ENCODE results near the gene DAAM1.

DAAM1 gene

GRCh38 chr14:59314953-59315599 lies 126.6 kb downstream of the DAAM1 start:
- DNase-seq (ENCODE audit: low read depth in 2 of 2) = no peak

GRCh38 chr14:59316151-59316830 lies 127.8 kb downstream of the DAAM1 start:
- no peak for DNase-seq (ENCODE audit: low read depth in 2 of 2)

GRCh38 chr14:59317346-59317745 lies 128.9 kb downstream of the DAAM1 start:
- DNase-seq (ENCODE audit: low read depth in 2 of 2) = no peak

GRCh38 chr14:59317798-59318505 lies 129.5 kb downstream of the DAAM1 start:
- no peak for DNase-seq (ENCODE audit: low read depth in 2 of 2)

DNA sequence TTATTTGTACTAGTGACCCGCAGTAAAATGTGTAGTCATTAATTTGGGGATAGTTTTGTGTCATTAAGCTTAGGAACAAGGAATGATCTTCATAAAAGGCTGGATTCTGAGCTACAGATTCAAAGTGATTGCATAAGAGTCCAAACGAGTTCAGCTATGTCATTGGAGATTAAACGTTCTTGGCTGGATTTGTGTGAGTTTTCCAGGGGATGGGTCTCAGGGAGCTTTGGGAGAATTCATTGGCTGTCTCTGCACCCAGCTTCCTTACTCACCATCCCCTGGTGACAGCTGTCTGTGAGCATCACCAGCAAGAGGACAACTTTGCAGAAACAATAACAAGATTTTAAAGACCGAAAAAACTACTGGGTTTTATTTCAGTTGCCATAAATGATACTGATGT lies 130.4 kb downstream of the DAAM1 start:
- no peak for DNase-seq (ENCODE audit: low read depth in 2 of 2)

DNA sequence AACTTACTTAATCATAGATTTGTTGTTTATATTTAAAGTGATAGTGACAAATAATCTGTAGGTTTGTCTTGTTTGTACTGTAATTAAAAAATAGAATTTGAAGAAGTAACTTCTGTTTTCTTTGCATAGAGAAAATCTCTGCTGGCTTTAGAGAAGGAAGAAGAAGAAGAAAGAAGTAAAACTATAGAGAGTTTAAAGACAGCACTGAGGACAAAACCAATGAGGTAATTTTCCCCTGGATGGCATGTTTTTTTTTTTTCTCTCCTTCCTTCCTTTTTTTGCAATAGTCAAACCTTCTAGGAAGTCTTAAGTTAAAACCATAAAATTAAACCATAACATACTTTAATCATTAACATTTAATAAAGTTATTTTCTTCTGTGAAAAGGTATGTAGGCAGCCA lies 131.9 kb downstream of the DAAM1 start:
- DNase-seq (ENCODE audit: low read depth in 2 of 2) = no peak

- no peak for DNase-seq (ENCODE audit: low read depth in 2 of 2)
Observed at GRCh38 chr14:59320763-59321625, 132.5 kb downstream of the DAAM1 start.

DNA sequence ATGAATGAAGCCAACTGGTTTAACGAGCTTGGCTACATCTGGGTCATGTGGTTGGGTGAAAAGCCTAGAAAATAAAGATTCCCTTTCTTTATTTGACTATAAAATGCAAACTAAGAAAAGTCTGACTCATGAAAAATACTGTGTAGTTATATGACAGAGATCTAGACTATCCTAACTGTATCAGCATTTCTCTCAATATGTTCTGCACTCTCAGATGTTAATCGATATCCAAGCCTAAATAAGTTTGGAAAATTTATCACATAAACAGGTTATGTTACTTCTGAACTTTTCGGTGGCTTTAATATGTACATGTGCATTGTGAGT lies 133.1 kb downstream of the DAAM1 start:
- no peak for DNase-seq (ENCODE audit: low read depth in 2 of 2)

DNA sequence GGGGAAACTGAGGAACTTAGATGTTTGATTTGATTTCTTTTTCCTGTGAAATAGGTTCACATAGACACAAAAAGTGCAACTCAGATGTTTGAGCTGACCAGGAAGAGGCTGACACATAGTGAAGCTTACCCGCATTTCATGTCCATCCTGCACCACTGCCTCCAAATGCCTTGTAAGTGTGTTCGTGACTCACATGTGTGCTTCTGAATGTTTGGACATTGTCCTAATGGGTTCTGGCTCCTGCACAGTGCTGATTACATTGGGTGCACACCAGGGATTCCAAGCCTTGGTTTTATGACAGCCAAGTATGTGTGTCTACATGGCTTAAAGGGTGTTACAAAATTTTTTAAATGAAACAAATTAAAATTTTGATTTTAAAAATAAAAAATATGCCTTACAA lies 137.4 kb downstream of the DAAM1 start:
- DNase-seq (ENCODE audit: low read depth in 2 of 2) = no peak

GRCh38 chr14:59328454-59328853 lies 140.0 kb downstream of the DAAM1 start:
- no peak for DNase-seq (ENCODE audit: low read depth in 2 of 2)

DNA sequence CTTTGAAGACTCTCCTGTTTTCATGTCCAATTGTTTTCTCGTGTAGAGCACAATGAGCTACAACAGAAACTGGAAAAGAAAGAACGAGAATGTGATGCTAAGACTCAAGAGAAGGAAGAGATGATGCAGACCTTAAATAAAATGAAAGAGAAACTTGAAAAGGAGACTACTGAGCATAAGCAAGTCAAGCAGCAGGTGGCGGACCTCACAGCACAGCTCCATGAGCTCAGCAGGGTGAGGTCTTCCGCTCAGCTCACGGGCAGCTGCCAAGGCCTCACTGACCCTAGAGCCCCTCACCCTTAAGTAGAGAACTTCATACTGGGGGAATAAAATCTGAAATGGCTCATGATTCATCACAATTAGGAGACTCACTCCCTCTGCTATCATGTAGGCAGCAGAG lies 142.0 kb downstream of the DAAM1 start:
- no peak for DNase-seq (ENCODE audit: low read depth in 2 of 2)

DNA sequence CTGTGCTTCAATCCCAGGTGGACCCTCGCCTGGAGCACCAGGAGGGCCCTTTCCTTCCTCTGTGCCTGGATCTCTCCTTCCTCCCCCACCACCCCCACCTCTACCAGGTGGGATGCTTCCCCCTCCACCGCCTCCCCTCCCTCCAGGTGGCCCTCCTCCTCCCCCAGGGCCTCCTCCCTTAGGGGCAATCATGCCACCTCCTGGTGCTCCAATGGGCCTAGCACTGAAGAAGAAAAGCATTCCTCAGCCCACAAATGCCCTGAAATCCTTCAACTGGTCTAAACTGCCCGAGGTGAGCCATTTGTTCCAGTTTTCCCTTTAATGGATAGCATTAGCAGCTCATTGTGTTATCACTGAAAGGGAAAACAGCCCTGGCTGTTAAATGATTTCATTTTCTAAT lies 142.8 kb downstream of the DAAM1 start:
- no peak for DNase-seq (ENCODE audit: low read depth in 2 of 2)

GRCh38 chr14:59332727-59333126 lies 144.3 kb downstream of the DAAM1 start:
- DNase-seq (ENCODE audit: low read depth in 2 of 2) = no peak

GRCh38 chr14:59333235-59333634 lies 144.8 kb downstream of the DAAM1 start:
- no peak for DNase-seq (ENCODE audit: low read depth in 2 of 2)

GRCh38 chr14:59333668-59334067 lies 145.2 kb downstream of the DAAM1 start:
- DNase-seq (ENCODE audit: low read depth in 2 of 2) = no peak

- DNase-seq (ENCODE audit: low read depth in 2 of 2) = no peak
Observed at GRCh38 chr14:59334253-59334652, 145.8 kb downstream of the DAAM1 start.

DNA sequence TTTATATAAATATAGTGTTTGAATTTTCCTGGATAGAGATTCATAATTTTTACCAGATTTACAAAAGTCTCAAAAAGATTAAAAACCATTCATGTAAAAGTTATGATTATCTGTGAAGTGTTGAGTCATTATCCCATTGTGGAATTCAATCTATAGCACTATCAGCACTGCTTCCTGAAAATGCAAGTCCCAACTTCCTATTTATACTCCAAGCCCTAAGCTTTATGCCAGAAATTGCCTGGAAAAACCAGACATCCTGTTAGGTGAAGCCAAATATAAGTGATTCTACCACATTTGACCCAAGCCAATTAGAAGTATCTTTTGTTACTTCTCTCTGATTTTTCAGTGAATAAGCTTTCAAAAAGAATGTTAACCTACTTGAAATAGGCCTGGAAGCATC lies 147.6 kb downstream of the DAAM1 start:
- DNase-seq (ENCODE audit: low read depth in 2 of 2) = no peak

DNA sequence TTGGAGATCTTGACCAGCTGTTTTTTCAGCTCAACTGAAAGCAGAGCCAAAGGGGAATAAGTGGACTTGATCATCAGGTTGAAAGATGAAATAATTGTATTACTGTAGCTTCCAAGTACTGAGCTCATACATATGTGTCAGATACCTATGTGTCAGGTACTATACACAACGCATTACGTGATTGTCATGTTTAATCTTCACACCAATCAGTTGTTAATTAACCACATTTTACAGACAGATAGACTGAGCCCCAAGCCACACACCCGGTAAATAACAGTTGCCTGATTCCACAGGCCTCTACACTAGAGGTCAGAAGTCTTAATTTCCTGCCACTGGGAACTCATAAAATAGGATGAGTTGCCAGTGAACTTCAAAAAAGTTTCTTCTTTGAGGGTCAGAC lies 148.2 kb downstream of the DAAM1 start:
- DNase-seq (ENCODE audit: low read depth in 2 of 2) = no peak

GRCh38 chr14:59337141-59337611 lies 148.7 kb downstream of the DAAM1 start:
- no peak for DNase-seq (ENCODE audit: low read depth in 2 of 2)

GRCh38 chr14:59338761-59339160 lies 150.3 kb downstream of the DAAM1 start:
- no peak for DNase-seq (ENCODE audit: low read depth in 2 of 2)

- DNase-seq (ENCODE audit: low read depth in 2 of 2) = no peak
Observed at GRCh38 chr14:59339524-59340330, 151.3 kb downstream of the DAAM1 start.
